HG02623 (cell line): Measurements from ENCODE around the gene LLGL2.
"Not testable (repeated sequence)": the region's sequence is repeated elsewhere in the genome, so short reads cannot be mapped to it uniquely, and the experiment has no call there.

ENCODE experiments used
- ATAC-seq: cut with Tn5 transposase; IDR thresholded peaks from one replicate; pipeline ENCODE4 v1.9.1; 2021; ENCODE audit warnings: moderate library complexity; ENCODE audit not compliant: unreplicated experiment

LLGL2 gene

GRCh38 chr17:75507733-75508719 is 17.5 kb upstream of the LLGL2 start:
- no peak for ATAC-seq

DNA sequence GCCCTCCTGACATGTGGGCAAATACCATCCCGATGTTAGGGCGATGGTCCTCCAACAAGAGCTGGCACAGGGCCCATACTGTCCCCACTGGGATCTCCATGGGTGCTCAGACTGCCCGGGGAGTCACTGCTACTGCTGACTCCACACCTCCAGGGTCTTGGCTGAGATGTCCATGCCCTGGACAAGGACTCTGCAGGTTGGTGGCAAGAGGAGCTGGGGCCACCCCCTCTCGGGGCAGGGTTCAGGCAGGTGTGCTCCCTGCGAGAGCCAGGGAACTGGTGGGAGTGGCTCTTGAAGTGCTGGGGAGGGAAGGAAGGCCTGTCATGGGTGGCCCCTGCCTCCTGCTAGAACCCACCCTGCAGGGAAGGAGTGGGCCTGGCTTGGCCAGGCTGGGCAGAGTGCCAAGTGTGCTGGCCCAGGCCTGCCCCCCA is 16.6 kb upstream of the LLGL2 start:
- no peak for ATAC-seq

DNA sequence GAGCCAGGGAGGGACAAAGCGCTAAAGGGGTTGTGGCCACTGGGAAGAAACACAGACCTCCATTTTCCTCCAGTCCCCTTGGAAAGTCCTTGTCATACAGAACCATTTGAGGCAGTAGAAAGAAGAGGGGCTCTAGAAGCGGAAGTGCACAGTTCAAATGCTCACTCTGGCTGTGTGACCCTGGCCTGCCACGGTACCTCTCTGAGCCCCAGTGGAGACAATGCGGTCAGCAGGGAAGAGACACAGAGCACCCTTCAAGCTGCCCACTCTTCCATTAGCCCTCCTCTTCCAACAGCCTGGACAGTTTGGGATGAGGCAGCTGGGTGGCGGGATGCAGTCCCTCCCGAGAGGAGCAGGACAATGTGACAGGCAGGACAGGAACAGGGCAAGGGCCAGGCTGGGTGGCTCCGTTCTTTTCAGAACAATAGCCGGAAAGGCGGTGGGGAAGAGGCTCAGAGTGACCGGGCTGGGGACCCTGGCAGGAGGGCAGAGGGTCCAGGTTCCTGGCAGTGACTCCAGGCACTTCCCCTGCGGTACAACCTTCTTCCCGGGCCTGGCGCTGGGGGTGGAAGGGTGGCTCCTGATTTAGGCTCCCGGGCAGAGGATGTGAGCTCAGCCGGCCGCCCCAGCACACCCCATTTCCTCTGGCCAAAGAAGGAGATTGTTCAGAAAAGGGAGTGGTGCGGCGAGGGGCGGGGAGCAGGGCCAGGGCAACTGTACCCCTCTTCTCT is 15.8 kb upstream of the LLGL2 start:
- ATAC-seq = no peak

DNA sequence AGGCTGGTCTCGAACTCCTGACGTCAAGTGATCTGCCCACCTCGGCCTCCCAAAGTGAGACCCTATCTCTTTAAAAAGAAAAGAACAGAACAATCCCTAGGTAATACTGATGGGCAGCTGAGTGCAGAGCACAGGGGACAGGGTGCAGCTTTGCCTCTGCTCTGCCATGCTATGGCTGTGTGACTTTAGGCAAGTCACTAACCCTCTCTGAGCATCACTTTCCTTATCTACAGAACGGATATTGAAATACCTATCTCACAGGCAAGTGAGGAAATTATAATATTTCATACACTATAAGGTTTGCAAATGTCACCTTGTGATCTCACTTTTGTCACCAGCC is 14.3 kb upstream of the LLGL2 start:
- no peak for ATAC-seq

DNA sequence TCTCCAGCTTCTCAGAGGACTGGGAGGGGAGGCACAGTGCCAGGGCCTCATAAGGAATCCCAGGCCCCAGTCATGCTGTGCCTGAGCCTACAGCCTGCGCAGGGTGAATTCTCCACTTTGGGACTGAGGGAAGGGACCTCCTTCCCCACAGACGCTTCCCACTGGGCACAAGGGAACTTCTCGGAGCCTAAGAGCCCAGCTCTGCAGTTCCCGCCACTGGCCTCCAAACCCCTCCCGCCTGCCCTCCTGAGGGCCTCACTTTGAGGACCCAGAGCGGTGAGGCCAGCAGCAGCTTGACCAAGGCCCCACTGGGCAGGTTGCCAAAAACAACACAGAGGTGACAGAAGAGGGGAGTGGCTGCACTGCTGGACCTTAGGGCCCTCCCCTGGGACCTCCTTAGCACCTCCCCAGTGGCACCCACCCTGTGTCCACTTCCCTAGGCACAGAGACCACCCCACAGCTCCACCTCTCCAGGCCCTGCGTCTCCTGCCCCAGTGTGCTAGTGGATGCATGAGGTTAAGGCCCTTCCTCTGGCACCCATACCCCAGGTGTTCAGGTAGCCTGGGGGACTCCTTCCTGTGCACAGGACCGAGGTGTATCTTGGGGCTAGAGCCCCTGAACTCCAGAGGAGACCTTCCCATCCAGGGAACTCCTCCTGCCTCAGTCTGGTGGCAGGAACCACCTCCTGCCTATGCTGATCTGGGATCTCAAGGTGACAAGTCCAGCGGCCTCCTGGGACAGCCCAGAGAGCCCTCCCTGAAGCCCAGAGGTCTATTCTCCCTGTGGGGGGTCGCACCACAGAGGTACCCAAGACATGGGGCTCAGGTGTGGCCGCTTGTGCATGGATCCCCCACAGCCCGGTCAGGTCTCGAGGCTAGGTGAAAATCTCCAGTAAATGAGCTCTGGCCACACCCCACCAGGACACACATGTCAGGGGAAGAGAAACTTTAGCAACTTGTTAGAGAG is 13.6 kb upstream of the LLGL2 start:
- ATAC-seq = no peak

- ATAC-seq = no peak
Observed at GRCh38 chr17:75512926-75513640, 12.4 kb upstream of the LLGL2 start.

DNA sequence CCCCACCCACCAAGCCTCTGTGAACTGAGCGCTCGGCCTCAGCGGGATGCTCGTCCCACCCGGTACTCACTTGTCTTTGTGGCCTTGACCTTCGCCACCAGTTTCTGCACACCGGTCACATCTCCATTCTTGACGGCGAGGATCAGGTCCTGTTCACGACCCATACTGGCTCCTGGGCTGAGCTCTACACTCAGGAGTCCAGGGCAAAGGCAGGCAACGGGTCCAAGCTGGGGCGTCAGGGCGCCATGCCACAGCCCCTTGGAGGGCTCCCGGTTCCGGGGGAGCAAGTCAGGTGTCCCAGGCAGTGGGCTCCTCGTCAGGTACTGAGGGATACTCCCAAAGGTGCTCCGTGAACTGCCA is 11.9 kb upstream of the LLGL2 start:
- no peak for ATAC-seq

- ATAC-seq = no peak
Observed at GRCh38 chr17:75514299-75514918, 11.1 kb upstream of the LLGL2 start.

- ATAC-seq = no peak
Observed at GRCh38 chr17:75514919-75515495, 10.5 kb upstream of the LLGL2 start.

- ATAC-seq = peak; percentile 31
Observed at GRCh38 chr17:75515496-75516254, 9.8 kb upstream of the LLGL2 start, which contains the start of gene CASKIN2. Gene CASKIN2 (minus strand): TSS chr17:75515537. CDS start chr17:75513804, 1,733 bp downstream.

DNA sequence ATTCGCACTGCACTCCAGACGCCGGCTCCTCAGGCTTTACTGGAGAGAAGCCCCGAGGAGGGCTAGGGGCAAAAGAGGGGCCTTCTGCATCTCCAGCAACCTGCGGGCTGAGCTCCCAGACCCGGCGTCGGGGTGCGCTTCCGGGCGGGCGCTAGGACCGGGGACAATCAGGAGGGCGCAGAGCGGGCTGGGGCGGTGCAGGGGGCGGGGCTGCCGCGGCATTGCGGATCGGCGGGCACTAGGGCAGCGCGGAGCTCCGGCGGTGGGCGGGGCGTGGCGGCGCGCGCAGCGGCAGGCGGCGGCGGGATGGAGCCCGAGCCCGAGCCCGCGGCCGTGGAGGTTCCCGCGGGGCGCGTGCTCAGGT is 9.3 kb upstream of the LLGL2 start, which contains the start of gene TSEN54:
TSEN54 (plus strand) TSS at position 274 of the 364 bp plus-strand sequence; CDS start at position 307, 33 bp downstream.
- peak; percentile 63 for ATAC-seq

GRCh38 chr17:75516619-75517296 is 8.7 kb upstream of the LLGL2 start:
- peak; percentile 15 for ATAC-seq

- ATAC-seq = no peak
Observed at GRCh38 chr17:75517297-75517865, 8.1 kb upstream of the LLGL2 start.

DNA sequence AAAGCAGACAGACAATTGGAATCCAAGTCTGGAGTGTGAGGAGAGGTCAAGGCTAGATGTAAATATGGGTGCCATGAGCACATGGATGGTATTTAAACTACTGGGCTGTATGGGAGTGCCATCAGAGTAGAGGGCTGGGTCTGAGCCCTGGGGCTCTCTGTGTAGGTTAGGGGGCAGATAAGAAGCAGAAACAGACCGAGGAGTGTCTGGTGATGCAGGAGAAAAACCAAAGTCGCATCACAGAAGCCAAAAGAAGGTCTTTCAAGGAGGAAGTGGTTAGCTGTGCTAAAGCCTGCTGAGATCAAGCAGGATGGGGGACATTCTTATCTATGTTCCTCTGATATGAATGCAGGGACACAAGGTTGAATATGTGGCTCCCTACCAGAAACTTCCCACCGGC is 7.3 kb upstream of the LLGL2 start:
- ATAC-seq = no peak

GRCh38 chr17:75518983-75519537 is 6.4 kb upstream of the LLGL2 start:
- ATAC-seq = no peak

DNA sequence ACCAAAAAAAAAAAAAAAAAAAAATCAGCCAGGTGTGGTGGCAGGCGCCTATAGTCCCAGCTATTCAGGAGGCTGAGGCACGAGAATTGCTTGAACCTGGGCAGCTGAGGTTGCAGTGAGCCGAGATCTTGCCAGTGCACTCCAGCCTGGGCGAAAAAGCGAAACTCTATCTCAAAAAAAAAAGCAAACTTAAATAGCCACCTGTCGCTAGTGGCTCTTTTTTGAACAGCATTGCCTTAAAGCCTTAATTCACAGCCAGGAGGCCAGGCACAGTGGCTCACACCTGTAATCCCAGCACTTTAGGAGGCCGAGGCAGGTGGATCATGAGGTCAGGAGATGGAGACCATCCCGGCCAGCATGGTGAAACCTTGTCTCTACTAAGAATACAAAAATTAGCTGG is 5.1 kb upstream of the LLGL2 start:
- ATAC-seq = not testable (repeated sequence)

DNA sequence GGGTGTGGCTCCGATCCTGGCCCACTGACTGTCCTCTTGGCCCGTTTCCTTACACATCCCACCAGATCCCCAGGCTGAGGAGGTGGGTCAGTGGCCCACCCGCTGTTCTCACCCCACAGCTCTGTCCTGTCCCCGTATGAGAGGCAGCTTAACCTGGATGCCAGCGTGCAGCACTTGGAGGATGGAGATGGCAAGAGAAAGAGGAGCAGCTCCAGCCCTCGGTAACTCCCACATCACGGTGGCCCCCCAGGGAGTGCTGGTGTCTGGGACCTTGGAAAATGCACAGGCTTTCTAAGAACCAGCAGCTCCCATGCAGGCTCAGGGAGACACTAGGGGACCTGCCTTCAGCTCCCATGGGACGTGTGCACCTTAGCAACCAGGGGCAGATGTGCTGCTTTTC is 4.2 kb upstream of the LLGL2 start:
- no peak for ATAC-seq
